ENCODE measurements around the gene RALA.

- TF ChIP-seq, protein P1, sequence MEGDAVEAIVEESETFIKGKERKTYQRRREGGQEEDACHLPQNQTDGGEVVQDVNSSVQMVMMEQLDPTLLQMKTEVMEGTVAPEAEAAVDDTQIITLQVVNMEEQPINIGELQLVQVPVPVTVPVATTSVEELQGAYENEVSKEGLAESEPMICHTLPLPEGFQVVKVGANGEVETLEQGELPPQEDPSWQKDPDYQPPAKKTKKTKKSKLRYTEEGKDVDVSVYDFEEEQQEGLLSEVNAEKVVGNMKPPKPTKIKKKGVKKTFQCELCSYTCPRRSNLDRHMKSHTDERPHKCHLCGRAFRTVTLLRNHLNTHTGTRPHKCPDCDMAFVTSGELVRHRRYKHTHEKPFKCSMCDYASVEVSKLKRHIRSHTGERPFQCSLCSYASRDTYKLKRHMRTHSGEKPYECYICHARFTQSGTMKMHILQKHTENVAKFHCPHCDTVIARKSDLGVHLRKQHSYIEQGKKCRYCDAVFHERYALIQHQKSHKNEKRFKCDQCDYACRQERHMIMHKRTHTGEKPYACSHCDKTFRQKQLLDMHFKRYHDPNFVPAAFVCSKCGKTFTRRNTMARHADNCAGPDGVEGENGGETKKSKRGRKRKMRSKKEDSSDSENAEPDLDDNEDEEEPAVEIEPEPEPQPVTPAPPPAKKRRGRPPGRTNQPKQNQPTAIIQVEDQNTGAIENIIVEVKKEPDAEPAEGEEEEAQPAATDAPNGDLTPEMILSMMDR (IDR thresholded peaks at IDR 0.05 in 2 of 3, conservative IDR thresholded peaks at IDR 0.05 in 1 of 3; ENCODE audit: control insufficient read depth in 2 of 3, extremely low read depth in 1 of 3, insufficient read depth in 1 of 3, low read depth in 3 of 3, low read length in 3 of 3) = no peak
- TF ChIP-seq ATF2 (IDR thresholded peaks at IDR 0.05; ENCODE audit: low read length) (no peak), USF1 (IDR thresholded peaks at IDR 0.05; ENCODE audit: borderline replicate concordance, extremely low read length, insufficient read depth, low read depth, low read length) (no peak), JUNB (IDR thresholded peaks at IDR 0.05) (no peak)
- TF ChIP-seq, protein P2, sequence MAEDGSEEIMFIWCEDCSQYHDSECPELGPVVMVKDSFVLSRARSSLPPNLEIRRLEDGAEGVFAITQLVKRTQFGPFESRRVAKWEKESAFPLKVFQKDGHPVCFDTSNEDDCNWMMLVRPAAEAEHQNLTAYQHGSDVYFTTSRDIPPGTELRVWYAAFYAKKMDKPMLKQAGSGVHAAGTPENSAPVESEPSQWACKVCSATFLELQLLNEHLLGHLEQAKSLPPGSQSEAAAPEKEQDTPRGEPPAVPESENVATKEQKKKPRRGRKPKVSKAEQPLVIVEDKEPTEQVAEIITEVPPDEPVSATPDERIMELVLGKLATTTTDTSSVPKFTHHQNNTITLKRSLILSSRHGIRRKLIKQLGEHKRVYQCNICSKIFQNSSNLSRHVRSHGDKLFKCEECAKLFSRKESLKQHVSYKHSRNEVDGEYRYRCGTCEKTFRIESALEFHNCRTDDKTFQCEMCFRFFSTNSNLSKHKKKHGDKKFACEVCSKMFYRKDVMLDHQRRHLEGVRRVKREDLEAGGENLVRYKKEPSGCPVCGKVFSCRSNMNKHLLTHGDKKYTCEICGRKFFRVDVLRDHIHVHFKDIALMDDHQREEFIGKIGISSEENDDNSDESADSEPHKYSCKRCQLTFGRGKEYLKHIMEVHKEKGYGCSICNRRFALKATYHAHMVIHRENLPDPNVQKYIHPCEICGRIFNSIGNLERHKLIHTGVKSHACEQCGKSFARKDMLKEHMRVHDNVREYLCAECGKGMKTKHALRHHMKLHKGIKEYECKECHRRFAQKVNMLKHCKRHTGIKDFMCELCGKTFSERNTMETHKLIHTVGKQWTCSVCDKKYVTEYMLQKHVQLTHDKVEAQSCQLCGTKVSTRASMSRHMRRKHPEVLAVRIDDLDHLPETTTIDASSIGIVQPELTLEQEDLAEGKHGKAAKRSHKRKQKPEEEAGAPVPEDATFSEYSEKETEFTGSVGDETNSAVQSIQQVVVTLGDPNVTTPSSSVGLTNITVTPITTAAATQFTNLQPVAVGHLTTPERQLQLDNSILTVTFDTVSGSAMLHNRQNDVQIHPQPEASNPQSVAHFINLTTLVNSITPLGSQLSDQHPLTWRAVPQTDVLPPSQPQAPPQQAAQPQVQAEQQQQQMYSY (CRISPR knock-in tag; IDR thresholded peaks at IDR 0.05) = no peak
These were observed 46.7 kb downstream of the RALA start for GRCh38 chr7:39670052-39670451.
